Left renal pelvis (tissue), 4 donors: Measurements from ENCODE around the gene THOC7. TPM values are rescaled to one million over a fixed set of nuclear protein-coding genes. Genes with fewer than 3 reads are reported as not detected.

Source experiments
- DNase-seq, 4 donors: peaks; one replicate each; pipeline ENCODE4 v3.0.0-alpha.2; 2013; ENCODE audit warnings: low read depth in 4 of 4, low spot score in 3 of 4
- polyA plus RNA-seq, 4 donors: library from polyadenylated mRNA; unstranded; fragments of 120-200 nt; gene quantifications; one replicate each; pipeline ENCODE4 v1.2.1, GENCODE V29; 2013; ENCODE audit not compliant: insufficient read length in 4 of 4

The THOC7 gene
- 100 to 1,000 TPM in 1 of 4 donors, 10 to 100 TPM in 3; 62.1 to 106 (median 76.9) TPM for polyA plus RNA-seq

DNA sequence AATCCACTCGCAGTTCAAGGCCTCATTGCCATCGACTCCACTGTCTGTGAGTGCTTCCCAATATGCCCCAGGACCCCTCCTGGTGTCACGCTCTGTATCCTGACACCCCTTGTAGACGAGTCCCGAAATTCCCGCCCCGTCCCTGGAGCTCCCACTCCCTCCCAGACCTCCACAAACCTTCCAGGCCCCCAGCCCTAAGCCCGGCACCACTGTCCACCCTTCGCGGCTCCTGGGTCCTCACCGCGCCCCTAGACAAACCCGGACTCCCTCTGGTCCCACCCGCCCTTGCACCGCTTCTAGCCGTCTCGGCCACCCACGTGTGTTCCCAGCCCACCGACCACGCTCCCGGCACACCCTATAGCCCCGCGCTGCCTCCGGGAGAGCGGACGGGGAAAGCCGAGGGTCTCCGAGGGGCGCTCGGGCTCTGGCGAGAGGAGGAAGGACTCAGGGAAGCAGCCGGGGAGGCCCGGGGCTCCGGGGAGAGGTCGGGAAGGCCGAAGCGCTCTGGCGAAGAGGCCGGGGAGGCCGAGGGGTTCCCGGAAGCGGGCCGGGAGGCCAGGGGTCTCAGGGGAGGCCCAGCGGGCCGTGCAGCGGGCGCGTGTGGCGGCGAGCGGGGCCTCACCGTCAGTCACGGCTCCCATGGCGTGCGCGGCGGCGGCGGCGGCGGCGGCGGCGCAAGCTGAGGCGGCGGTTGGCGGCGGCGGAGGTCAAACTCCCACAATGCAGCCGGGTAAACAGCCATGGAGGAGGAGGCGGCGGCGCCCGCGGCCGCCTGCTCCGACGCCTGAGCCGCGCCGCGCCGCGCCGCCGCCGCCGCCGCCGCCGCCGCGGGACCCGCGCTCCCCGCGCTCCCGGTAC, at the start of gene THOC7, which contains the start of gene ATXN7:
Gene THOC7 (minus strand): TSS at position 656 of the 858 bp plus-strand sequence. CDS start 15 bp downstream, at position 641.
Gene ATXN7 (plus strand): TSS at position 718 of the 858 bp plus-strand sequence. CDS start 48,732 bp downstream, outside the sequence.
- peak in 3 of 4 donors; percentile 16 to 47 (median 35) for DNase-seq

DNA sequence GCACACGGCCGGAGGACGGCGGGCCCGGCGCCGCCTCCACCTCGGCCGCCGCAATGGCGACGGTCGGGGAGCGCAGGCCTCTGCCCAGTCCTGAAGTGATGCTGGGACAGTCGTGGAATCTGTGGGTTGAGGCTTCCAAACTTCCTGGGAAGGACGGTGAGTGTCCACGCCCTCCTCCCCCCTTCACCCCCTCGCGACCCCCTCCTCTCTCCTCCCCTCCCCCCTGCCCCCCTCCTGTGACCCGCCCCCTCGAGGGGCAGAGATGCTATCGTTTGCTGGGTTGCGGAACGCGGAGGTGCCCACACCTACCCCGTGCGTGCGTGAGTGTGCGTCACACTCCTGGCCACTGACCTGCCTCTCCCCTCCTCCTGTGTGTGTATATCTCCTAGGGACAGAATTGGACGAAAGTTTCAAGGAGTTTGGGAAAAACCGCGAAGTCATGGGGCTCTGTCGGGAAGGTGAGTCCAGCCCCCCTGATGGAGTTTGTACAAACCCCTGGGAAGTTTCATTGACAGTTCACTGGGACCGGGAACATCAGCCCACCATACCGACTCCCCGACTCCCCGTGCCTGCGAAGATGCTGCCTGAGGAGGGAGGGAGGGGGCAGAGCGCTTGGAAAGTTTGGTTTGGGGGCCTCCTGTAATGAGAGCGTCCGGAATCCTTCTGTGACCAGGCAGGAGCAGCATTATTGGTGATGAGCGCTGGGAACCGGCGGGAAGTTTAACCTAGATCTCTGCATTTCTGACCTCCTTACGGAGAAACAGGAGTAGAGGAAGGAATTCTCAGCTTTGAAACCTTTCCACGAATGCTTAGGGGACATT, 49.4 kb upstream of the THOC7 start:
- DNase-seq: peak in 2 of 4 donors; percentile 36 to 38

DNA sequence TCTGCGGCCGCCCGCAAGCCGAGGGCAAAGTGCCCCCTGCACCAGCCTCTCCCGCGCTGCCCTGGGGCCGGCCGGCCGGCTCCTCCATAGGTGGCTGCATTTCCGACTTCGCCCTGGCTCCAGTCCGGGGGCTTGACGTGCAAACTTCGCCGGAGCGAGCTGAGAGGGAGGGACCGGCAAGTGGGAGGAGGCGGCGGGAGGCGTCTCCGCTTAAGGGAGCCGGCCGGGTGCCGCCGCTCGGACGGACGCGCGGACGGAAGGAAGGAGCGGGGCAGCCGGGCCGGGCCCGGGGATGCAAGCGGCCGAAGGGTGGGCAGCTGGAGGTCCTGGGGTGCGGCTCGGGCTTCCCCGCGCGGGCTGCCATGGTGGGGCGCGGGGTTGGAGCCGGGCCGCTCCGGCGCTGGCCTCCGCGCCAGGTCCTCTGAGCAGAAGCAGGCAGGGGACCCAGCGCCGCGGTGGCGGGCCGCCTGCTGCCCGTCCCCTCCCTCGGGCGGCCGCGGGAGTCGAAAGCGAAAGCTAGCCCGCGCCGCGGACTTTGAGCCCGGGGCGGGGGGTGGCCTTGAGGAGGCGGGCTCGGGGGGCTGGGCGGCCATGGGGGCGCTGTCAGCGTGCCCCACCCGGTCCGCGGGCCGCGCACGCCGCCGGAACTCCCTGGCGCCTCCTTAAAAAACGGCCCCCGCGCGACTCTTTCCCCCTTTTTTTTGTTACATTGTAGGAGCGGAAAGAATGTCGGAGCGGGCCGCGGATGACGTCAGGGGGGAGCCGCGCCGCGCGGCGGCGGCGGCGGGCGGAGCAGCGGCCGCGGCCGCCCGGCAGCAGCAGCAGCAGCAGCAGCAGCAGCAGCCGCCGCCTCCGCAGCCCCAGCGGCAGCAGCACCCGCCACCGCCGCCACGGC, 48.5 kb upstream of the THOC7 start, which contains the start of gene SCAANT1:
Gene SCAANT1 (minus strand): TSS at position 511 of the 895 bp plus-strand sequence.
- DNase-seq: peak; percentile 71 to 78 (median 74)

DNA sequence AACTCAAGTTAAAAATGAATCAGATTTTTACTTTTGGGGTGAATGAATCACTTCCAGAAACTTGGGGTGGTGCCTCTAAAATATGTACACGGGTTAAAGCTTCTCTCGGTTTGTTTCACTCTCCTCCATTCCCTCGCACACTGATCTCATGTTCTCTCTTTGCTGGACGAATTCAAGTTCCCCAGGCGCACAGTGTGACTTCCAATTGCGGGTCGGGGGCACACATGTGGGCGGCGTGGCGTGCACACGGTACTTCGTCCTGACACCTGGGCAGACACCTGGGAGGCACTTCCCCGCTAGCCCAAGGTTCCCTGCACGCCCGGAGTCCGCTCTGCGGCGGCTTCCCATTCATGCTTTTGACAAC, 47.9 kb upstream of the THOC7 start:
- peak in 1 of 4 donors; percentile 21 for DNase-seq

DNA sequence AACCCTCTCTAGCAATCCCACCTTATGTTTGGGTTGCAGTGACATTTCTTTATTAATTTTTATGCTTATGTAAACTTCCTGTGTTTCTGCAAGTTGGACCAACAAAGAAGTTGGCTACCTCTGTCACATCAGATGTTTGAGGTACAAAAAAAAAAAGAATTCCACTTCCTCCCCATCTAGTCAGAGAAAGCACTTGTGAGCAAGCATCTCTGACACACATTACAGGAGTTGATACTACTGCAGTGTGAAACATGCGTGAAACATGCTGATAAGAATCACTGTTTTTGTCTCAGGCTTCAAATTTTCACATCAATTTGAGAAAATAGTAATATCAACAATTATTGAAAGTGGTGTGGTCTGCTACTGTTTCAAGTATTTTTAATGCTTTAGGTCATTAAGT, 47.3 kb upstream of the THOC7 start:
- no peak for DNase-seq

DNA sequence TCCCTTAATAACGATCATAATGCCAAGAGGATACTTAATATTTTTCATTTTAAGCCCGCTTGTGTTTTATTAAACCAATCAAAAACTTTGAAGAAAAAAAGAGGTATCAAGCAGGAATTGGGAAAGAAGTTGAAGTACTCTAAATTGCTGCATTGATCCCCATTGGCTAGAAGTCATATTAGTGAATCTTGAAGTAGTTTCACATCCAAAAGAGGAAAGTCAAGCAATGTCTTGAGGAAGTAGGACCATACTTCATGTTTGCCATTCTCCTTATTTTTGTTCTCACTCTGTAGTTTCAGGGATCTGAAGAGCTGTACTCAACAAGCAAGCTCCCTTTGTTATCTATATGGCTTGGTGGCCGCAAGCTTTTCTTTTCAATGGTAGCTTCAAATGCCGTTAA, 46.4 kb upstream of the THOC7 start:
- DNase-seq: no peak

DNA sequence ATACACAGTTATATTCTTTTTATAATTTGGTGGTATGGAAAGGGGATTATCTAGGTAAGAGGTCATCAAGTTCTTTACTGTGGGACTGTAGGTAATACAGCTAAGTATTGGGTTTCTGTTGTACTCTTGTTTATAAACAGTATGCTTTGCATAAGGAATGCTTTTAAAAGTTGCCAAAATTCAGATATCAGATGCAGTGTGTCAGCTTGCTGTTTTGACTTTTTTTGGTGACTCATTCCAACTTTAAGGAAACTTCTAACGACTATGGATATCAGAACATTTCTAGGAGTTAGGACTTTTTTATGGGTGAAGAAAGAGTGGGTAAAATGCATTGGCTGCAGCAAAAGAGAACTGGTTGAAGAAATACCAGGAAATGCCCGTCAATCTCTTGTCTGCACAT, 45.8 kb upstream of the THOC7 start:
- no peak for DNase-seq

DNA sequence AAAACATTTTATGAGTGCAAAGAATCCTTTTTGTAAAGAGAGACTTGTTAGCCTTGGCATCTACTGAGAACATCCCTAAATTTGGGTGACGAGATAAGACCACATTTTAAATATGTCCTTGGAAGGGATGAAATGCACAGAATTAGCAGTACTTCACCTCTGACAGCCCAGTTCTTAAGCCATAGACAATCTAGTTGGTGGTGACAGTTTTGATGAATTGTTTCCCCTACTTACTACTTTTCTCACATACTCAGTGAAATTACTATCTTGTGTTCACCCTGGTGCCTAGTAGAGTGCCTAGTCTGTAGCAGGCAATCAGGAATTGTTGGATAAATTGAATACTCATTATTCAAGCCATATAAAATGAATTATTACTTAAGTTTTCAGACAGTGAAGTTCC, 45.2 kb upstream of the THOC7 start:
- DNase-seq: no peak

DNA sequence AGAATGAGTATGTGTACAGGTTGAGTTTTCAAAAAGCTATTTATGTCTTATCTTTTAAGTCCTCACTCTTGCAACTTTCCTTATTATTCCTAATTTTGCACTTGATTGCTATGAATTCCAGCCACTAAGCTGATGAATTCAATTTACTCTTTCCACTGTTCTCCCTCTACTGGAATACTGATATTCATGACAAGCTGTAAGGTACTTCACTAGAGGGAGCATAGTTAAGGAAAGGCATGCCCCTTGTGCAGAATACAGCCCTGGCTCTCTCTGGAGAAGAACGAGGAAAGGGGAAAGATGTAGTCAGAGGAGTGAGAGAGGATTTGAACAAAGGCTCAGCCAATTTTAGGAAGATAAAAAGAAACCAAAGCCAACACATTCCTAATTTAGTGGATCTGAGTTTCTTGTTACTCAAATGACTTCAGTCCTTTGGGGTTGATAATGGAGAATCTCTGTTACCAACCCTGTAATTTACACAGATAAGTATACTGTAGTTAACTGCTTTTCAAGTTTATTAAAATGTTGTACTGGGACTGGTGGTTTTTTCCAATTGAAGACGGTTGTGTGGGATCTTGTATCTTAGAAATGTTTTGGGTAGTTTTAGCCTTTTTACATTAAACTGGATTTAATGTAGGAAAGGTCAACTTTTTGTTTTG, 44.6 kb upstream of the THOC7 start:
- DNase-seq: no peak

DNA sequence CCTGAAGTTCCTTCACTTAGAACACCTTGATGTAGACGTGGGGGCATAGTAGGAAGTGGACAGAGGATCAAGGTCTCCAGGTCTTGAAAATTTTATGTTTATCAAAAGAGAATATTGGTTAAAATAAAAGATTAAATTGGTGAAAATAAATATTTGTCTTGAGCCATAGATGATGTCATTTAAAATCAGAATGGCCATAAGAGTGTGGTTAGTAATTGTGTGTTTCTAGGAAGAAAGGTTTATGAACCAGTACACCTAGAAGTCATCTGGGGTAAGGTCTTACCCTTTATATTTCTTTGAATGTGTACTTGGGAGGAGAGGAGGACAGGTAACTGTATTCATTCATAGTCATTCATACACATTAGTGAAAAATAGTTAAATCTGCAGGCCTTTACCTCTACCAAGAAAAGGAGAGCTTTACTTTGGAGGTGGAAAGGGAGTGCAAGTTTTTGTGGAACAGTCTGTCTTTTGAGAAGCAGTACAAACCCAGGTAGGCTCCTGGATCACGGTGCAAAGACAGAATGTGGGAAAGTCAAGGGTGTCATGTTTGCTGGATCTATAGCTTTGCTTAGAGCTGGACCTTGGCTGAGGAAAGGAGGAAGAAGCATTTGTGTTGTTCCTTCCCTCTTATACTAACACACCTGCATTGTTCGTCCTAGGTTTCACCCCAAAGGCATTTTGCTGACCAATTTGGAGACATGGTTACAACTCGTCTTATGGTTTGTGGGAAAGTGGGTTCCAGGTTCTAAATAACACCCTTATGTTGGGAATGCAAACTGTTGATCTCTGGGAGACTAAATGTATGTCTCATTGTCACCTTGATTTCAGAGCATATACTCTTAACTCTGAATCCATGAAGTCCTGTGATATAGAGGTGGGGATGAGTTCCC, 42.4 kb upstream of the THOC7 start:
- no peak for DNase-seq

DNA sequence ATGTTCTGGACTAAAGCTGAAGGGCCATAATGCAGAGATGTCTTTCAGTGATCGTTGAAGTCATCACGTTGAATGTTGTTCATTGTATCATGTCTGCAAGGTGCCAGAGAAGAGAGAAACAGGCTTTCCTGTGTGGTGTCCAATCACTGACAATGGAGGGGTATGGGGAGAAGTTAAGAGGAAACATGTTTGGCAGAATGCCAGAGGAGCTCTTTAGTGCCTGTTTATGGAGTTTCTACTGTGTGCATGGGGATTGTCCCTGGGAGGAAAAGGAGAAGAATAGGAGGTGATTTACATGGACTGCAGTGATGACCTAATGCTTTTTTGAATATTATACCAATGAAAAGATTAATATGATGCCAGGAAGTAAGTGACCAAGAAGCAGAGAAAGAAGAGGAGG, 36.9 kb upstream of the THOC7 start:
- no peak for DNase-seq

DNA sequence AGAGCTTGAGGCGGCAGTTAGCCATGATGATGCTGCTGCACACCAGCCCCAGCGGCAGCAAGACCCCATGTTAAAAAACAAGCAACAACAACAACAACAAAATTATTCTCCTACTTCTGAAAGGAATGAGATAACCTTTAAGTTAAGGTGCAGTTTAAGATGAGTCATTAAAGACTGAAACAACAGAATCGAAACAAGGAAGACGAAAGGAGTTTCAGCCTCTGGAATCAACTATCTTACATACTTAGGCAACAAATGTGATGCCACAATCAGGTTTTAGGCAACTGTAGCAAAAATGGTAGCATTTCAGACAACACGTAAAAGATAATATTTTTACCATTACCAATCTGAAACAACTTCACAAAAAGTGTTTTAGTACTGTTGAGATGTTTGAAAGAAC, 36.4 kb upstream of the THOC7 start:
- no peak for DNase-seq

DNA sequence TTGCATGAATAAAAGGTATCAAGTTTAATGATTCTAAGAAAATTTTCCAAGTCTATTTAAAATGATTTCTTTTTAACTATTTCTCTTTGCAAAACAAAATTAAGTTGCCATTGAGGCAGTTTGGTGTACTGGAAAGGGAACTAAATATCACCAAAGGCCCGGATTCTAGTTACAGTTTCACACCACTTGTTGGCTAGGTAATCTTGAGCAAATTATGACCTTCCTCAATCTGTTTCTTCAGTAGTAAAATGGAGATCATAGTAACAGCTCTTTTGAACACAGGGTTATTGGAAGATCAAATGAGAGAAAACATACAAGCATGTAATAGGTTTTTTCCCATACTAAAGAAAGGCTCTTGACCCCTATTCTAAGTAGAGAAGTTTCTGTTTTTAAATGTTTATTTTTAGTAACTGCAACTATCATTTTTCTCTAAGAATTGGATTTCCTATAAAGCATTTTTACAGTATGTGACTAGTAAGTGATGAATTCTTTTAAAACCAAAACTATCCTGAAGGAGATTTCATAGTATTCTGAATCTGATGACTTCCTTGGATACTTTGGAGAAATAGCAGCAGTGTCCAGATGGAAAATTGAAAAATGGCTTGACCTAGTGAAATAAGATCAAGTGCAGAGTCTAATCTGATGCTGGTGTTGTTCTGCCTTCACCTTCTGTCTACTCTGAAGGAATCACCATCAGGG, 32.9 kb upstream of the THOC7 start:
- no peak for DNase-seq

DNA sequence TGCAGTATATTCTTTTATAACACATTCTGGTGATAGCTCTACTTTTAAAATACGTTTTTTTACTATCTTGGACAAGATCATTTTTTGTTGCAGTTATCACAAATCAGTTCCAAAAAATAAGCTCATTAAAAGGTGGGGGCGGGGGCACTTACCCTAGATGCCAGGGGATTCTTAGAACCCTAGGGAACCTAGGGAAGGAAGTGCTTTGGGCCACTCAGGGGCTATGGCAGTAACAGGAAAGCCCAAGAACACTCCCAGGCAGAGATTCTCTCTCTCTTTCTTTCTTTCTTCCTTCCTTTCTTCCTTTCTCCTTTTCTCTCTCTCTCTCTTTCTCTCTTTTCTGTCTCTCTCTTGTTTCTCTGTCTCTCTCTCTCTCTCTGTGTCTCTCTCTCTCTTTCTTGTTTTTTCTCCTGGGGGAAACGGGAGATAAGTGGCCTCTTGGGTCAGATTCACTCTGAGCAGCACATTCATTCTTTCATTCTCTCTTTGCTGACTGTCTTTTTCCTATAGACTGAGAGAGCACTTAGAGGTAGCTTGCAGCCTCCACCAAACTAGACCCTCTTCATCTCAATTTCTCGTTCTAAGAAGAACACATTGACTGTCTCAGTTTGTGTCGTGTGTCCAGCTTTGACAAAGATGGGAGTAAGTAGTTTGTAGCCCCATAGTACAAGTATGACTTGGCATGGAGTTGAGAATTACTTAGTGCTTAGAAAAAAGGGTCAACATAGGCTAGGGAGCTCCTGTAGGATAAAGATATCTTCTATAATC, 32.0 kb upstream of the THOC7 start:
- DNase-seq: no peak

DNA sequence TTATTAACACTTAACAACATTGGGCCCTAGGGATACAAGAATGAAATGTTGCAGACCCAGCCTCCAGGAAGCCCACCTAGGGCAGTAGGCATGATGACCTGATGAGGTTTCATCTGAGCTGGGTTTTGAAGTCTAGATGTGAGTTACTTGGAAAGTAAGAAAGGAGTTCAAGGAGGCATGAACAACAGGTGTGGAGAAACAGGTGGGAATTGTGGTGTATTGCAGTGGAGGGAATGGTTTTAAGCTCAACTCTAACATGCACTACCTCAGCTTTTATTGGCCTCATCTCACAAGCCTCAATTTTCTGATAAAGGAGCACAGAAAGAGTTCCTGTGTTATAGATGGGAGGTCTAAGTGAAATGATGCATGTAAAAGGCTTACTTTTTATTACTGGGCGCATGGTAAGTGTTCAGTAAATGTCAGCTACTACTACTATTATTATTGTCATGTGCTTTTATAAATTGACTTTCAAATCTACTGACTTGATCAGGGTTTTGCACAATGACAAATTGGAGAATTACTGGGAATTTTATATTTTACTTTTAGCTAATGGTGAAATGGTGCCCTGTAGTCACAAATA, 29.3 kb upstream of the THOC7 start:
- DNase-seq: no peak

DNA sequence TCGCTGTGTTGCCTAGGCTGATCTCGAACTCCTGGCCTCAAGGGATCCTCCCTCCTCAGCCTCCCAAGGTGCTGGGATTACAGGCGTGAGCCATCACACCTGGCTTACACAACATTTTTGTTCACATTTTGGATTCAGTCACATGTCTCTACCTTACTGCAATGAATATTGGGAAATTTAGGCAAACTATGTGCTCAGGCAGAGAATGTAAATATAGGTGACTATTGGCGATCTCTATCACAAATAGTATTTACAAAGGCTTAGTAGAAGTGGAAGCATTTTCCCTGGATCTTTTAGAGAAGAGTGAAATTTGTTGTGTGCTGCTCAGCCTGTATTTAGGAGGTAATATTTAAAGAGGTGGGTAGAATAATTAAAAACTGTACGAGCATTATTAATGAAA, 27.9 kb upstream of the THOC7 start:
- no peak for DNase-seq

DNA sequence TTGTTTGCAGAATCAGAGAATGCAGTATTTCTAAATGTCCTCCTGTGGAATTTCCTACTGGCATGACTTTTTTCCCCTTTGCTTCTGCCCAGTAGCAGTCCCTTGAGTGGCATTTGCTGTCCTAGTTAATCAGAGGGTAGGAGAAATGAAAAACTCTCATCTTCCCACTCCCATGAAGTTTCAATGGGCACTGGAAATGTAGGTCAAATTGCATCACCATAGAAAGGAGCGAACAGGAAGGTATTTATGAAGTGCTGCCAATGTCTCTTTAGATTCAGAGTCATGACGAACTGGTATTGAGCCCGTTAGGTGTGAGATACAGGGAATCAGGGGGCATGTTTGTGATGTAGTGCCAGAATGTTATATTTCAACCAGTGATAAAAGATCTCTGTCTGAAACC, 23.3 kb upstream of the THOC7 start:
- no peak for DNase-seq
